ENCODE results near the gene CCL23.
"Not testable (repeated sequence)": the region's sequence is repeated elsewhere in the genome, so short reads cannot be mapped to it uniquely, and the experiment has no call there.

Gene CCL23

GRCh38 chr17:36017799-36018198, at the start of gene CCL23:
TSS of gene CCL23 (minus strand) at chr17:36017972. CDS start at chr17:36017897, 75 bp downstream.
- no peak for DNase-seq (ENCODE audit: low read depth in 2 of 2)

GRCh38 chr17:36066365-36066985, 48.7 kb upstream of the CCL23 start:
- DNase-seq (ENCODE audit: low read depth in 2 of 2) = no peak

GRCh38 chr17:36063786-36064541, 46.2 kb upstream of the CCL23 start, which contains the start of gene CCL18:
TSS of gene CCL18 (plus strand) at chr17:36064272. CDS start at chr17:36064343, 71 bp downstream.
- DNase-seq (ENCODE audit: low read depth in 2 of 2) = no peak

- no peak for DNase-seq (ENCODE audit: low read depth in 2 of 2)
Observed at GRCh38 chr17:36060816-36061215, 43.0 kb upstream of the CCL23 start.

GRCh38 chr17:36059406-36059805, 41.6 kb upstream of the CCL23 start:
- DNase-seq (ENCODE audit: low read depth in 2 of 2) = no peak

- DNase-seq (ENCODE audit: low read depth in 2 of 2) = no peak
Observed at GRCh38 chr17:36057911-36058310, 40.1 kb upstream of the CCL23 start.

- DNase-seq (ENCODE audit: low read depth in 2 of 2) = no peak
Observed at GRCh38 chr17:36055921-36056520, 38.2 kb upstream of the CCL23 start.

- no peak for DNase-seq (ENCODE audit: low read depth in 2 of 2)
Observed at GRCh38 chr17:36055171-36055570, 37.4 kb upstream of the CCL23 start.

GRCh38 chr17:36049643-36050042, 31.9 kb upstream of the CCL23 start:
- no peak for DNase-seq (ENCODE audit: low read depth in 2 of 2)

- DNase-seq (ENCODE audit: low read depth in 2 of 2) = no peak
Observed at GRCh38 chr17:36048066-36048465, 30.3 kb upstream of the CCL23 start.

GRCh38 chr17:36036235-36036634, 18.5 kb upstream of the CCL23 start:
- DNase-seq (ENCODE audit: low read depth in 2 of 2) = no peak

GRCh38 chr17:36034127-36034526, 16.4 kb upstream of the CCL23 start:
- DNase-seq (ENCODE audit: low read depth in 2 of 2) = no peak

- no peak for DNase-seq (ENCODE audit: low read depth in 2 of 2)
Observed at GRCh38 chr17:36030956-36031355, 13.2 kb upstream of the CCL23 start.

- no peak for DNase-seq (ENCODE audit: low read depth in 2 of 2)
Observed at GRCh38 chr17:36027761-36028160, 10.0 kb upstream of the CCL23 start.

GRCh38 chr17:36024106-36024869, 6.5 kb upstream of the CCL23 start:
- DNase-seq (ENCODE audit: low read depth in 2 of 2) = no peak

GRCh38 chr17:36019423-36019822, 1.7 kb upstream of the CCL23 start:
- no peak for DNase-seq (ENCODE audit: low read depth in 2 of 2)

- no peak for DNase-seq (ENCODE audit: low read depth in 2 of 2)
Observed at GRCh38 chr17:36016555-36016954, 1.2 kb downstream of the CCL23 start.

- DNase-seq (ENCODE audit: low read depth in 2 of 2) = not testable (repeated sequence)
Observed at GRCh38 chr17:36015895-36016294, 1.9 kb downstream of the CCL23 start.

- no peak for DNase-seq (ENCODE audit: low read depth in 2 of 2)
Observed at GRCh38 chr17:36014946-36015345, 2.8 kb downstream of the CCL23 start.

- no peak for DNase-seq (ENCODE audit: low read depth in 2 of 2)
Observed at GRCh38 chr17:36011201-36011600, 6.6 kb downstream of the CCL23 start.

- DNase-seq (ENCODE audit: low read depth in 2 of 2) = no peak
Observed at GRCh38 chr17:36008998-36009665, 8.6 kb downstream of the CCL23 start.
